ENCODE measurements around the gene MORN1.

GRCh38 chr1:2405588-2406295, 14.4 kb upstream of the MORN1 start:
- TF ChIP-seq CTCF (IDR thresholded peaks at IDR 0.05), result no peak
- TF ChIP-seq POLR2A (IDR thresholded peaks at IDR 0.05), result no peak
- TF ChIP-seq EP300 (IDR thresholded peaks at IDR 0.05; ENCODE audit: low read depth), result no peak
- TF ChIP-seq POLR2AphosphoS5 (IDR thresholded peaks at IDR 0.05), result no peak
